ENCODE results near the gene ARID1B. TPM values are rescaled to one million over a fixed set of nuclear protein-coding genes. Genes with fewer than 3 reads are reported as not detected.

The ARID1B gene
- total and polyA plus RNA-seq, 2 of the 13 experiments (the other 11 are each of a cell fraction or from before 2014, with no cell fraction given) = 20.1 to 32.6 TPM

DNA sequence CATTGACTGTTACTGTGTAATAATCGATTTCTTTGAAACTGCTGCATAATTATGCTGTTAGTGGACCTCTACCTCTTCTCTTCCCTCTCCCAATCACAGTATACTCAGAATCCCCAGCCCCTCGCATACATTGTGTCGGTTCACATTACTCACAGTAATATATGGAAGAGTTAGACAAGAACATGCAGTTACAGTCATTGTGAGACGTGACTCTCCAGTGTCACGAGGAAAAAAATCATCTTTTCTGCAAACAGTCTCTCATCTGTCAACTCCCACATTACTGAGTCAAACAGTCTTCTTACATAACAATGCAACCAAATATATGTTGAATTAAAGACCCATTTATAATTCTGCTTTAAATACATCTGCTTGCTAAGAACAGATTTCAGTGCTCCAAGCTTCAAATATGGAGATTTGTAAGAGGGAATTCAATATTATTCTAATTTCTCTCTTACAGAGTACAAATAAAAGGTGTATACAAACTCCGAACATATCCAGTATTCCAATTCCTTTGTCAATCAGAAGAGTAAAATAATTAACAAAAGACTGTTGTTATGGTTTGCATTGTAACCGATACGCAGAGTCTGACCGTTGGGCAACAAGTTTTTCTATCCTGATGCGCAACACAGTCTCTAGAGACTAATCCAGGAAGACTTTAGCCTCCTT is 432.8 kb downstream of the ARID1B start (continued):
- TF ChIP-seq, protein P1, sequence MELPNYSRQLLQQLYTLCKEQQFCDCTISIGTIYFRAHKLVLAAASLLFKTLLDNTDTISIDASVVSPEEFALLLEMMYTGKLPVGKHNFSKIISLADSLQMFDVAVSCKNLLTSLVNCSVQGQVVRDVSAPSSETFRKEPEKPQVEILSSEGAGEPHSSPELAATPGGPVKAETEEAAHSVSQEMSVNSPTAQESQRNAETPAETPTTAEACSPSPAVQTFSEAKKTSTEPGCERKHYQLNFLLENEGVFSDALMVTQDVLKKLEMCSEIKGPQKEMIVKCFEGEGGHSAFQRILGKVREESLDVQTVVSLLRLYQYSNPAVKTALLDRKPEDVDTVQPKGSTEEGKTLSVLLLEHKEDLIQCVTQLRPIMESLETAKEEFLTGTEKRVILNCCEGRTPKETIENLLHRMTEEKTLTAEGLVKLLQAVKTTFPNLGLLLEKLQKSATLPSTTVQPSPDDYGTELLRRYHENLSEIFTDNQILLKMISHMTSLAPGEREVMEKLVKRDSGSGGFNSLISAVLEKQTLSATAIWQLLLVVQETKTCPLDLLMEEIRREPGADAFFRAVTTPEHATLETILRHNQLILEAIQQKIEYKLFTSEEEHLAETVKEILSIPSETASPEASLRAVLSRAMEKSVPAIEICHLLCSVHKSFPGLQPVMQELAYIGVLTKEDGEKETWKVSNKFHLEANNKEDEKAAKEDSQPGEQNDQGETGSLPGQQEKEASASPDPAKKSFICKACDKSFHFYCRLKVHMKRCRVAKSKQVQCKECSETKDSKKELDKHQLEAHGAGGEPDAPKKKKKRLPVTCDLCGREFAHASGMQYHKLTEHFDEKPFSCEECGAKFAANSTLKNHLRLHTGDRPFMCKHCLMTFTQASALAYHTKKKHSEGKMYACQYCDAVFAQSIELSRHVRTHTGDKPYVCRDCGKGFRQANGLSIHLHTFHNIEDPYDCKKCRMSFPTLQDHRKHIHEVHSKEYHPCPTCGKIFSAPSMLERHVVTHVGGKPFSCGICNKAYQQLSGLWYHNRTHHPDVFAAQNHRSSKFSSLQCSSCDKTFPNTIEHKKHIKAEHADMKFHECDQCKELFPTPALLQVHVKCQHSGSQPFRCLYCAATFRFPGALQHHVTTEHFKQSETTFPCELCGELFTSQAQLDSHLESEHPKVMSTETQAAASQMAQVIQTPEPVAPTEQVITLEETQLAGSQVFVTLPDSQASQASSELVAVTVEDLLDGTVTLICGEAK (IDR thresholded peaks at IDR 0.05) = no peak
- TF ChIP-seq, protein P1 (CRISPR knock-in tag; IDR thresholded peaks at IDR 0.05) = no peak
- TF ChIP-seq ZNF20 (CRISPR knock-in tag; IDR thresholded peaks at IDR 0.05) (no peak), ZNF335 (CRISPR knock-in tag; IDR thresholded peaks at IDR 0.05) (no peak), ETV5 (CRISPR knock-in tag; IDR thresholded peaks at IDR 0.05; ENCODE audit: borderline replicate concordance) (no peak), ZNF777 (CRISPR knock-in tag; IDR thresholded peaks at IDR 0.05) (no peak), FOSL2 (CRISPR knock-in tag; IDR thresholded peaks at IDR 0.05) (no peak), ZNF614 (CRISPR knock-in tag; IDR thresholded peaks at IDR 0.05; ENCODE audit: borderline replicate concordance) (no peak), MAZ (IDR thresholded peaks at IDR 0.05; ENCODE audit: borderline replicate concordance, low read depth, low read length) (no peak), MAZ (CRISPR knock-in tag; IDR thresholded peaks at IDR 0.05; ENCODE audit: low read depth) (no peak), ZNF333 (CRISPR knock-in tag; IDR thresholded peaks at IDR 0.05; ENCODE audit: borderline replicate concordance) (no peak), SIX1 (CRISPR knock-in tag; IDR thresholded peaks at IDR 0.05; ENCODE audit: borderline replicate concordance) (no peak), KLF13 (CRISPR knock-in tag; IDR thresholded peaks at IDR 0.05) (no peak)
- TF ChIP-seq, protein P2, sequence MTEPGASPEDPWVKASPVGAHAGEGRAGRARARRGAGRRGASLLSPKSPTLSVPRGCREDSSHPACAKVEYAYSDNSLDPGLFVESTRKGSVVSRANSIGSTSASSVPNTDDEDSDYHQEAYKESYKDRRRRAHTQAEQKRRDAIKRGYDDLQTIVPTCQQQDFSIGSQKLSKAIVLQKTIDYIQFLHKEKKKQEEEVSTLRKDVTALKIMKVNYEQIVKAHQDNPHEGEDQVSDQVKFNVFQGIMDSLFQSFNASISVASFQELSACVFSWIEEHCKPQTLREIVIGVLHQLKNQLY (CRISPR knock-in tag; IDR thresholded peaks at IDR 0.05) = no peak
- TF ChIP-seq, protein P3, sequence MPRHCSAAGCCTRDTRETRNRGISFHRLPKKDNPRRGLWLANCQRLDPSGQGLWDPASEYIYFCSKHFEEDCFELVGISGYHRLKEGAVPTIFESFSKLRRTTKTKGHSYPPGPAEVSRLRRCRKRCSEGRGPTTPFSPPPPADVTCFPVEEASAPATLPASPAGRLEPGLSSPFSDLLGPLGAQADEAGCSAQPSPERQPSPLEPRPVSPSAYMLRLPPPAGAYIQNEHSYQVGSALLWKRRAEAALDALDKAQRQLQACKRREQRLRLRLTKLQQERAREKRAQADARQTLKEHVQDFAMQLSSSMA (CRISPR knock-in tag; IDR thresholded peaks at IDR 0.05) = no peak
- TF ChIP-seq, protein P4, sequence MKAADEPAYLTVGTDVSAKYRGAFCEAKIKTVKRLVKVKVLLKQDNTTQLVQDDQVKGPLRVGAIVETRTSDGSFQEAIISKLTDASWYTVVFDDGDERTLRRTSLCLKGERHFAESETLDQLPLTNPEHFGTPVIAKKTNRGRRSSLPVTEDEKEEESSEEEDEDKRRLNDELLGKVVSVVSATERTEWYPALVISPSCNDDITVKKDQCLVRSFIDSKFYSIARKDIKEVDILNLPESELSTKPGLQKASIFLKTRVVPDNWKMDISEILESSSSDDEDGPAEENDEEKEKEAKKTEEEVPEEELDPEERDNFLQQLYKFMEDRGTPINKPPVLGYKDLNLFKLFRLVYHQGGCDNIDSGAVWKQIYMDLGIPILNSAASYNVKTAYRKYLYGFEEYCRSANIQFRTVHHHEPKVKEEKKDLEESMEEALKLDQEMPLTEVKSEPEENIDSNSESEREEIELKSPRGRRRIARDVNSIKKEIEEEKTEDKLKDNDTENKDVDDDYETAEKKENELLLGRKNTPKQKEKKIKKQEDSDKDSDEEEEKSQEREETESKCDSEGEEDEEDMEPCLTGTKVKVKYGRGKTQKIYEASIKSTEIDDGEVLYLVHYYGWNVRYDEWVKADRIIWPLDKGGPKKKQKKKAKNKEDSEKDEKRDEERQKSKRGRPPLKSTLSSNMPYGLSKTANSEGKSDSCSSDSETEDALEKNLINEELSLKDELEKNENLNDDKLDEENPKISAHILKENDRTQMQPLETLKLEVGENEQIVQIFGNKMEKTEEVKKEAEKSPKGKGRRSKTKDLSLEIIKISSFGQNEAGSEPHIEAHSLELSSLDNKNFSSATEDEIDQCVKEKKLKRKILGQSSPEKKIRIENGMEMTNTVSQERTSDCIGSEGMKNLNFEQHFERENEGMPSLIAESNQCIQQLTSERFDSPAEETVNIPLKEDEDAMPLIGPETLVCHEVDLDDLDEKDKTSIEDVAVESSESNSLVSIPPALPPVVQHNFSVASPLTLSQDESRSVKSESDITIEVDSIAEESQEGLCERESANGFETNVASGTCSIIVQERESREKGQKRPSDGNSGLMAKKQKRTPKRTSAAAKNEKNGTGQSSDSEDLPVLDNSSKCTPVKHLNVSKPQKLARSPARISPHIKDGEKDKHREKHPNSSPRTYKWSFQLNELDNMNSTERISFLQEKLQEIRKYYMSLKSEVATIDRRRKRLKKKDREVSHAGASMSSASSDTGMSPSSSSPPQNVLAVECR (CRISPR knock-in tag; IDR thresholded peaks at IDR 0.05; ENCODE audit: borderline replicate concordance) = no peak
